Panc1 (cell line): Measurements from ENCODE around the gene MCU. TPM values are rescaled to one million over a fixed set of nuclear protein-coding genes. Genes with fewer than 3 reads are reported as not detected.

ENCODE experiments used
- ATAC-seq: fragments of 200-7000 bp; cut with Tn5 transposase; 2 replicates; pipeline ENCODE4 v1.9.1; 2020; ENCODE audit warnings: mild to moderate bottlenecking, moderate library complexity
- BruUV-seq: library from RNA; stranded (reverse); fragments of 400-500 nt; replicated peaks from 2 replicates; lab custom pipeline; 2021; lab: Mats Ljungman, UMichigan
- CTCF ChIA-PET: fragments of 300-600 bp; sonication (Branson Sonifier 250); formaldehyde crosslinking; loops from one replicate; lab custom pipeline; 2022; ENCODE audit warnings: antibody characterized with exemption; lab: Charles Lee
- POLR2A ChIA-PET: fragments of 300-600 bp; sonication (Branson Sonifier 250); formaldehyde crosslinking; loops from one replicate; lab custom pipeline; 2022; ENCODE audit warnings: antibody characterized with exemption; lab: Charles Lee
- DNase-seq: peaks from one replicate; pipeline ENCODE4 v3.0.0-alpha.2; 2010; ENCODE audit warnings: low read depth, low spot score
- H3K27ac ChIP-seq: 2 replicates; pipeline ENCODE4 v1.5.1; 2011; ENCODE audit warnings: mild to moderate bottlenecking, low read length, inconsistent platforms
- H3K27me3 ChIP-seq: fragments of 200-500 bp; sonication (Bioruptor generic); 2 replicates; pipeline ENCODE4 v1.6.0; 2014; ENCODE audit warnings: low read length, inconsistent platforms; ENCODE audit not compliant: control insufficient read depth, insufficient read depth
- H3K36me3 ChIP-seq: fragments of 200-500 bp; sonication (Bioruptor generic); 2 replicates; pipeline ENCODE4 v1.5.1; 2014; ENCODE audit warnings: inconsistent platforms, mild to moderate bottlenecking, low read length, moderate library complexity; ENCODE audit not compliant: control insufficient read depth, insufficient read depth
- H3K4me1 ChIP-seq: 2 replicates; pipeline ENCODE4 v1.5.1; 2011; ENCODE audit warnings: inconsistent platforms, mild to moderate bottlenecking, low read length, moderate library complexity; ENCODE audit not compliant: control insufficient read depth, insufficient read depth
- H3K4me3 ChIP-seq, 2 experiments: 2 replicates each; pipeline ENCODE4 v1.5.1; 2011 to 2012; ENCODE audit warnings: low read depth in 2 of 2, low read length in 2 of 2, mild to moderate bottlenecking in 2 of 2, inconsistent platforms in 1 of 2, moderate library complexity in 1 of 2
- H3K9me3 ChIP-seq: fragments of 200-500 bp; sonication (Bioruptor generic); 2 replicates; pipeline ENCODE4 v1.5.1; 2014; ENCODE audit warnings: low read depth, mild to moderate bottlenecking, inconsistent platforms, low read length, moderate library complexity; ENCODE audit not compliant: control insufficient read depth, insufficient read depth
- POLR2AphosphoS5 ChIP-seq: IDR thresholded peaks from 2 replicates; pipeline ENCODE4 v1.6.1; 2012; ENCODE audit warnings: mild to moderate bottlenecking, low read depth, low read length, moderate library complexity
- SIN3A ChIP-seq: IDR thresholded peaks from 2 replicates; pipeline ENCODE4 v1.6.1; 2012; ENCODE audit warnings: low read depth, mild to moderate bottlenecking, low read length, moderate library complexity, borderline replicate concordance; ENCODE audit not compliant: insufficient read depth
- TCF7L2 ChIP-seq: IDR thresholded peaks from 2 replicates; pipeline ENCODE4 v1.6.1; 2011; ENCODE audit warnings: mild to moderate bottlenecking, low read depth, low read length, inconsistent platforms
- in situ Hi-C: cut with HindIII; loops from 2 replicates; pipeline ENCODE4 v1.10.0; 2016; ENCODE audit warnings: low sequenced_read_pairs, low pct_unique_long_range_greater_than_20kb
- intact Hi-C: fragments of 100-400 bp; cut with micrococcal nuclease; formaldehyde crosslinking; loops from one replicate; pipeline ENCODE4 v1.10.0; 2022; ENCODE audit not compliant: unreplicated experiment
- total RNA-seq: library from RNA; stranded (reverse); gene quantifications from one replicate; pipeline ENCODE4 v1.2.1, GENCODE V29; 2021; ENCODE audit not compliant: unreplicated experiment
- TF ChIP-seq, protein P1 (sequence below), 2 experiments: IDR thresholded peaks; 2 replicates each; pipeline ENCODE4 v1.6.1; 2011 to 2012; ENCODE audit warnings: low read depth in 2 of 2, control low read depth in 1 of 2, low read length in 1 of 2, mild to moderate bottlenecking in 1 of 2, moderate library complexity in 1 of 2; ENCODE audit not compliant: insufficient read depth in 1 of 2
- TF ChIP-seq, protein P2 (sequence below): fragments of 450-650 bp; IDR thresholded peaks from 2 replicates; pipeline ENCODE4 v1.5.1; 2017; ENCODE audit warnings: mild to moderate bottlenecking

Gene MCU
- total RNA-seq, 1 experiment from 2014 or later = 31.6 TPM

DNA sequence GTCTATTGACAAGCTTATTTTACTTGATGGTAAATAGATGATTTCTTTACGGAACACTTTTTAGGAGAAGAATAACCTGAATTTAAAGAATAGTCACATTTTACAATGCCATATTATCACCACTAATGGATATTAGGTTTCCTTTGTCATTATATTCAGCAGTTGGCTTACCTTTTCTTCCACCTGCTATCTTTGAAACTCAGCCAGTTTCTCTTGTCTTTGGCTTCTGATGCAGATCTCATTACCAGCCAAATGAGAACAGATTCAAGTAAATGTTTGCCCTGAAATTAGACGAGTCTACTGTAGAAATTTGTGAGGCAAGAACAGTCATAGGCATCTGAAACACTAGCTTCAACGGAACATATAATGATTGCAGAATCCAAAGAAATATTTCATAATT is 116.1 kb downstream of the MCU start:
- POLR2A ChIA-PET = no interaction called here
- CTCF ChIA-PET = no interaction called here
- no peak overlapping the region for H3K27ac ChIP-seq
- no peaks in the 10 kb centered on the region for H3K9me3 ChIP-seq
- peaks cover 5% of the 10 kb centered on the region; the same call in 1 of the 2 replicates for H3K4me1 ChIP-seq
- no peaks in the 10 kb centered on the region for H3K27me3 ChIP-seq
- no peak for TF ChIP-seq TCF7L2
- TF ChIP-seq, protein P1, sequence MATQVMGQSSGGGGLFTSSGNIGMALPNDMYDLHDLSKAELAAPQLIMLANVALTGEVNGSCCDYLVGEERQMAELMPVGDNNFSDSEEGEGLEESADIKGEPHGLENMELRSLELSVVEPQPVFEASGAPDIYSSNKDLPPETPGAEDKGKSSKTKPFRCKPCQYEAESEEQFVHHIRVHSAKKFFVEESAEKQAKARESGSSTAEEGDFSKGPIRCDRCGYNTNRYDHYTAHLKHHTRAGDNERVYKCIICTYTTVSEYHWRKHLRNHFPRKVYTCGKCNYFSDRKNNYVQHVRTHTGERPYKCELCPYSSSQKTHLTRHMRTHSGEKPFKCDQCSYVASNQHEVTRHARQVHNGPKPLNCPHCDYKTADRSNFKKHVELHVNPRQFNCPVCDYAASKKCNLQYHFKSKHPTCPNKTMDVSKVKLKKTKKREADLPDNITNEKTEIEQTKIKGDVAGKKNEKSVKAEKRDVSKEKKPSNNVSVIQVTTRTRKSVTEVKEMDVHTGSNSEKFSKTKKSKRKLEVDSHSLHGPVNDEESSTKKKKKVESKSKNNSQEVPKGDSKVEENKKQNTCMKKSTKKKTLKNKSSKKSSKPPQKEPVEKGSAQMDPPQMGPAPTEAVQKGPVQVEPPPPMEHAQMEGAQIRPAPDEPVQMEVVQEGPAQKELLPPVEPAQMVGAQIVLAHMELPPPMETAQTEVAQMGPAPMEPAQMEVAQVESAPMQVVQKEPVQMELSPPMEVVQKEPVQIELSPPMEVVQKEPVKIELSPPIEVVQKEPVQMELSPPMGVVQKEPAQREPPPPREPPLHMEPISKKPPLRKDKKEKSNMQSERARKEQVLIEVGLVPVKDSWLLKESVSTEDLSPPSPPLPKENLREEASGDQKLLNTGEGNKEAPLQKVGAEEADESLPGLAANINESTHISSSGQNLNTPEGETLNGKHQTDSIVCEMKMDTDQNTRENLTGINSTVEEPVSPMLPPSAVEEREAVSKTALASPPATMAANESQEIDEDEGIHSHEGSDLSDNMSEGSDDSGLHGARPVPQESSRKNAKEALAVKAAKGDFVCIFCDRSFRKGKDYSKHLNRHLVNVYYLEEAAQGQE (IDR thresholded peaks at IDR 0.05; ENCODE audit: insufficient read depth in 1 of 2, low read depth in 2 of 2, low read length in 1 of 2) = no peak
- no peak for TF ChIP-seq SIN3A
- TF ChIP-seq, protein P2, sequence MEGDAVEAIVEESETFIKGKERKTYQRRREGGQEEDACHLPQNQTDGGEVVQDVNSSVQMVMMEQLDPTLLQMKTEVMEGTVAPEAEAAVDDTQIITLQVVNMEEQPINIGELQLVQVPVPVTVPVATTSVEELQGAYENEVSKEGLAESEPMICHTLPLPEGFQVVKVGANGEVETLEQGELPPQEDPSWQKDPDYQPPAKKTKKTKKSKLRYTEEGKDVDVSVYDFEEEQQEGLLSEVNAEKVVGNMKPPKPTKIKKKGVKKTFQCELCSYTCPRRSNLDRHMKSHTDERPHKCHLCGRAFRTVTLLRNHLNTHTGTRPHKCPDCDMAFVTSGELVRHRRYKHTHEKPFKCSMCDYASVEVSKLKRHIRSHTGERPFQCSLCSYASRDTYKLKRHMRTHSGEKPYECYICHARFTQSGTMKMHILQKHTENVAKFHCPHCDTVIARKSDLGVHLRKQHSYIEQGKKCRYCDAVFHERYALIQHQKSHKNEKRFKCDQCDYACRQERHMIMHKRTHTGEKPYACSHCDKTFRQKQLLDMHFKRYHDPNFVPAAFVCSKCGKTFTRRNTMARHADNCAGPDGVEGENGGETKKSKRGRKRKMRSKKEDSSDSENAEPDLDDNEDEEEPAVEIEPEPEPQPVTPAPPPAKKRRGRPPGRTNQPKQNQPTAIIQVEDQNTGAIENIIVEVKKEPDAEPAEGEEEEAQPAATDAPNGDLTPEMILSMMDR = no peak
- TF ChIP-seq POLR2AphosphoS5 = no peak
- no TSS peak for BruUV-seq
- DNase-seq = no peak
- H3K36me3 ChIP-seq = no peaks in the 10 kb centered on the region
- H3K4me3 ChIP-seq = no peak overlapping the region
- in situ Hi-C loops (no loop called here), intact Hi-C loops (no loop called here)
- ATAC-seq = no peak

DNA sequence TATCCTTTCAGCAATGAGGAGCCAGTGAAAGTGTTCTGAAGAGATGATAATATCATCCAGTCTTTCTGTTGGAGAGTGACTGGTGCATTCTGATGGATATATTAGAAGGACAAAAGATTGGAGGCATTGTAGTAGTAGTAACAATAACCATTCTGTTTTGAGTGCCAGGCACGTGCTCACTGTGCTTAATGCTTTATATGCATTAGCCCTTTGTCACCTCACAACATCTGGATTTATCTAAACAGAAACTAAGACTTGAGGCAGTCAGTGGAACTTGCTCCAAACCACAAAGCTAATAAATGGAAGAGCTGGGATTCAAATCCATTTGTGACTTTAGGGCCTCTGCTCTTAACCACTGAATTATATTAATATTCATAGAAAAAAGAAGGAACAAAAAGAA is 117.1 kb downstream of the MCU start:
- intact Hi-C loops (no loop called here), in situ Hi-C loops (no loop called here)
- H3K27ac ChIP-seq = no peak overlapping the region
- ATAC-seq = no peak
- H3K4me3 ChIP-seq = no peak overlapping the region
- peaks cover 6% of the 10 kb centered on the region; the same call in 1 of the 2 replicates for H3K4me1 ChIP-seq
- H3K36me3 ChIP-seq = no peaks in the 10 kb centered on the region
- ChIA-PET POLR2A (no interaction called here), CTCF (interaction anchor here (0.6 kb wide), 1 partner anchor 28 kb away, joined by 3 read pairs; no protein-coding TSS in a partner anchor)
- H3K27me3 ChIP-seq = no peaks in the 10 kb centered on the region
- no peak for DNase-seq
- BruUV-seq = no TSS peak
- TF ChIP-seq POLR2AphosphoS5 = no peak
- TF ChIP-seq, protein P1 (IDR thresholded peaks at IDR 0.05; ENCODE audit: insufficient read depth in 1 of 2, low read depth in 2 of 2, low read length in 1 of 2) = no peak
- no peak for TF ChIP-seq SIN3A
- TF ChIP-seq, protein P2 = no peak
- TF ChIP-seq TCF7L2 = no peak
- H3K9me3 ChIP-seq = no peaks in the 10 kb centered on the region
